NCI-H146 treated with DMSO at 0.1 percent for 48 hours (cell line): ENCODE results near the gene GNAI2.
"Not testable (repeated sequence)": the region's sequence is repeated elsewhere in the genome, so short reads cannot be mapped to it uniquely, and the experiment has no call there.

Experiments used
- DNase-seq: peaks from one replicate; lab custom pipeline; 2025; ENCODE audit not compliant: unreplicated experiment; lab: John Stamatoyannopoulos, UW

GNAI2 gene

DNA sequence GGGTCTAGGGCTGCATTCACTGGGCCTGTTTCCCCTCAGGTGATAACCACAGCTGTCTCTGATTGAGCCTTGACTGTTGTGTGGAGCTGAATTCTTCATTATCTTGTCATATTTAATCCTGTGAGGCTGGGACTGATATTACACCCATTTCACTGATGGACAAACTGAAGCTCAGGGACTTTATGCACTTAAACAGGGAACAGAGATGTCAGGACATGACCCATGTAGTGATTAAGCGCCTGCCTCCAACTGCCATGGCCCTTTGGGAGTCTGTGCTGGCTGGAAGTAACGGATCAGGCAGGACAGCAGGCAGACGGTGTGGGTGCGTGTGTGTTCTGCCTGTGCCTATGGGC, 7.5 kb downstream of the GNAI2 start:
- DNase-seq = no peak

DNA sequence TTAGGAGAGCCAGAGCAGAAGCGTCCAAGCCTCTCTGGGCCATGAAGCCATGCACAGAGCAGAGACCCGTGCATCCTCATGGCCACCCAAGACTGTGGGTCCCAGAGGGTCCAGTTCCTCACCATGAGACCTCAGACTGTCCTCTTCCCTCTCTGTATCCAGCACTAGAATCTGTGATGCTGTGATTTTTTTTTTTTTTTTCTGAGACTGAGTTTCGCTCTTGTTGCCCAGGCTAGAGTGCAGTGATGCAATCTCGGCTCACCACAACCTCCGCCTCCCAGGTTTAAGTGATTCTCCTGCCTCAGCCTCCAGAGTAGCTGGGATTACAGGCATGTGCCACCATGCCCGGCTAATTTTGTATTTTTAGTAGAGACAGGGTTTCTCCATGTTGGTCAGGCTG, 8.8 kb downstream of the GNAI2 start:
- not testable (repeated sequence) for DNase-seq

DNA sequence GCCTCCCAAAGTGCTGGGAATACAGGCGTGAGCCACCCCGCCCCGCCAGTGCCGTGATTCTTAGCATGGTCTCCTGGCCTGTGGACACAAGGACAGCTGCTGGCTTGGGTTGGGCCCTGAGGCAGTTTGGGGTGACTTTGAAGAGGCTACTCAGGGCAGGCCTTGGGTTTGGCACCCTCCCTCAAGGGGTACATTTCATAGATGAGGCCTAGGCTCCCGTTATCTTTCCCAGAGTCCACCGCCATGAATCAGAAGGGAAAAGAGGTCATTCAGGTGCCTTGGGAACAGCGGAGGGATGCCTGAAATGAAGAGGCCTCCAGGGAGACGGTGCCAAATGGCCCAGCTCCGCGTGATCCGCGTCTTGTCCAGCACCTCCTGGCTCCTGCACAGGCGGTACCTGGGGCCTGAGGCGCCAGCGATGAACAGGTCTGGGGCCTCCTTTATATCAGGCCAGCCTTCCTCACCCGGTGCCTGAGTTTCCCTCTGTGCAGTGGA, 9.3 kb downstream of the GNAI2 start:
- no peak for DNase-seq

DNA sequence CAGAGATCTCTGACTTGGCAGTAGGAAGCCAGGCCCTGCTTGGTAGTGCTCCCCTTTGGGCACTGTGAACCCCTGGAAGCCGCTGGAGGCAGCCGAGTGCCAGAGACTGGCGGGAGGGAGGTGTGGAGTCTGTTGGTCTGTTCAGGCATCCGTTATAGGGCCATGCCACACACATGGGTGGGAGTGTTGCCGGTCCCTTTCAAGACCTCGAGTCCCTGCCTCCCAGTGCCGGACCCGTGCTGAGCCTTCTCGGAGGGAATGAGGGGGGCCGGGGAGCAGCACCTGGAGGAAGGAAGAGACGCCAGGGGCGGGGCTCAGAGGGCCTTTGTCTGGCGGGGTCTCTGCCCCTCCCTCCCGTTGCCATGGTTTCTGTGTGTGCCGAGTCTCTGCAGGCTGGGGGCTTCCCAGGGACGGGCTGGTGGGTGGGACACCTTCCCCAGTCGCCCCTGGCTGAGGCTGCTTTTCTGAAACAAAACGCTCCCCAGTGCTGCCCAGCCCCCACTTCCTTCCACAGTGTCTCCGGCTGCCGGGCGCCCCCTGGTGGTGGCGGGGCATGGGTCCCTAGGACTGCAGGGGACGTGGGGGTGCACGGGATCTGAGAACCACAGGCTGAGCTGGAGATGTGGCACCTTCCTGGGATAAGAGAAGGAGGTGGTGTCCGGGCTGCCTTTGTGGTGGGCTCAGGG, 10.0 kb downstream of the GNAI2 start:
- peak; percentile 51 for DNase-seq

DNA sequence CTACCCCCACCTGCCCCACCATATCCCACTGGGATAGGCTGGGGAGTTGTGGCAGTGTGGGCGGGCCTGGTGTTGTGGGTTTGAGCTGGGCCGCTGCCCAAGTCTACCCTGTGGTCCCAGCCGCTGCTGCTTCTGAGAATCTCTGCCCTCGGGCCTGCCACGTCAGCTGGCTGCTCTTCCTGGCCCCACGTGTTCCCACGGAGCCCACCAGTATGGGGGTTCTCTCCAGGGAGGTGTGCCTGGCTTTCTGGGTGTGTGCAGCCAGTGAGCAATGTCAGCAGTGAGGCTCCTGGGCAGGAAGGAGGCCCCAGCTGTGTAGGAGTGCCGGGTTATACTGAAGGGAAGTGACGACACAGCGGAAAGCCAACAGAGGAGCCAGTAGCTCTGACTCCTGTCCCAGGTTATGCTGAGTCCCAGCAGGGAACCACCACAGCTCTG, 10.5 kb downstream of the GNAI2 start:
- no peak for DNase-seq

DNA sequence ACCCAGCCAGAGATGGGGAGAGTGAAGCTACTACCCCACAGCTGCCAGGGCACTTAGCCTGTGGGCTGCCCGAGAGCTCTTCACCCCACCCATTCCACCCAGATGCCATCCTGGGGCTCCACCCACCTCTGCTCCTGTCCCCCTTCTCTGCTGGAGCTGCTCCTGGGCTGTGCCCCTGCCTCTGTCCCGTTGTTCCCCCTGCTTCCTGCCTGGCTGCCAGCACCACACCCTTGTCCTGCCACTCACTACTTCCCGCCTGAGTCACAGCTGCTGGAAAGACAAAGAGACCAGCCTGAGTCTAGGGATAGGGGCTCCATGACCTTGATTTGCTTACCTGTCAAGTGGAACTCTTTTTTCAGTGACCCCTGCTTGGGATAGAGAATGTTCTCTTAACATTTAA, 12.4 kb downstream of the GNAI2 start:
- no peak for DNase-seq

DNA sequence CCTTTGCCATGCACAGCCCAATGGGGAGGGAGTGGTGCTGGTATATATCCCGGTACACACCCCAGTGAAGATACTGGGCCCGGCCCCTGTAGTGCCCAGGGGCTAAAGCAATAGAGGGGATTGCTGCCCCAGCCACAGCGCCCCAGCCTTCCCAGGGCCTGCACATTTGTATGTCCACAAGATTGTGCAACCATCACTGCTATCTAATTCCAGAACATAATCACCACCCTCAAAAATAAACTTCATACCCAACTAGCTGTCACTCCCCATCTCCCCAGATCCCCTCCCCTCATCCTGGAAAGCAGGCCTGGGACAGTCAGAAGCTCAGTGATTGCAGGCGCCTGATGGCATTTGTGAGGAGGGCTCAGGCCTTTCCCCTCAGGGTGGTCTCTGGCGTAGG, 13.5 kb downstream of the GNAI2 start:
- no peak for DNase-seq

DNA sequence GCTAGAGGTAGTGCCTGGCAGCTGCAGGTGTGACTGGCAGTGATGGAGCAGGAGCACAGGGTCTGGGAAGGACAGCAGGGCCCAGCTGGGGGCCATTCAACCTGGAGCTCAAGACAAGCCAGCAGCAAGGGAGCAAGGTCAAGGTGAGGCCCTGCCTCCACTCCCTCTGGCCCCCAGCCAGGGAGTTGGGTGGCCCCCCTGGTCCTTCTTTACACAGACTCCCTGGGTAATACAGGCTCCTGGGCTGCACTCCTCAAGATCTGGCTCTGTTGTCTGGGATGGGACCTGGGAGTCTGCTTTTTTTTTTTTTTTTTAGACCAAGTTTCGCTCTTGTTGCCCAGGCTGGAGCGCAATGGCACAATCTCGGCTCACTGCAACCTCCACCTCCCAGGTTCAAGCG, 14.5 kb downstream of the GNAI2 start:
- no peak for DNase-seq

DNA sequence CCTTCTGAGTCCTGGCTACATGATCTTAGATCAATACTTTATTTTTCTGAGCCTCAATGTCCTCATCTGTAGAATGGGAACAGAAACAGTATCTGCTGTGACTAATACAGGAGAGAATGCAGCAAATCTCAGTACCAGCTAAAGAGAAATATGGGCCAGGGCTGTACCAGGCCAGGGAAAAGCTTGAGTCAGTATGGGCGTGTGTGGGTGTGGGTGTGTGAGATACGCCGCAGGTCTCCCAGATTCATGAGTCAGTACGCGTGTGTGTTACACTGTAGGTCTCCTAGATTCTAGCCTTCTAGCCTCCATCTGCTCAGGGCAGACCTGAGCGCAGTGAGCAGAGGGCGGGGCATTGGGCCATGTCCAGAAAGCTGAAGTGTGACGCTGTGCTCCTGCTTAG, 15.2 kb downstream of the GNAI2 start:
- DNase-seq = no peak

DNA sequence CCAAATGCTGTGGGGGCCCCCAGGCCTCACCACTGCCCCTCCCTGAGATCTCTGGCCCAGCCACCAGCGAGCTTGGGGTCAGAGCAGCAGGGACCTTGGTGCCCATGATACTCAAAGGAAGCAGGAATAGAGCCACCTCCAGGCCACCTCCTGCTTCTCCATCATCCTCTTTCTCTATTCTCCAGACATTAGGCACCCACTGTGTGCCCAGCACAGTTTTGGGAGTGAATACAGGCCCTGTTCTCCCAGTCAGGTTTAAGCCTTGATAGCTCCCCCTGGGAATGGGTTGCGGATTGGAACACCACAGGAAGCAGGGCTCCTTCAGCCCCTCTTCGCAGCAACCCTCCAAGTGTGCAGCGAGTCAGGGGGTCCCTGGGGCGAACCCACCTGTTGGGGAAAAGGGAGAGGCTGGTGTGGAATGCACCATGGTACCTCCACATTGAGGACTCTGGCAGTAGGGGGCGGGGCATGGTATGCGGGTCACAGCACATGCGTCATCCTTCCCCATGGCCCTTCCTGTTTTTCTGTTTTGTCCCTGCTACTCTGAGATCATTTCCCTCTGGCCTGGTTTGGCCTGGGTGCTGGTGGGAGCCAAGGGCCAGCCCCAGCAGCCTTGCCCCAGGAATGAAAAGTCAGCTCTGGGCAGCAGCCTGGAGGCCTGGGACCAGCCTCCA, 18.7 kb downstream of the GNAI2 start:
- DNase-seq = no peak

DNA sequence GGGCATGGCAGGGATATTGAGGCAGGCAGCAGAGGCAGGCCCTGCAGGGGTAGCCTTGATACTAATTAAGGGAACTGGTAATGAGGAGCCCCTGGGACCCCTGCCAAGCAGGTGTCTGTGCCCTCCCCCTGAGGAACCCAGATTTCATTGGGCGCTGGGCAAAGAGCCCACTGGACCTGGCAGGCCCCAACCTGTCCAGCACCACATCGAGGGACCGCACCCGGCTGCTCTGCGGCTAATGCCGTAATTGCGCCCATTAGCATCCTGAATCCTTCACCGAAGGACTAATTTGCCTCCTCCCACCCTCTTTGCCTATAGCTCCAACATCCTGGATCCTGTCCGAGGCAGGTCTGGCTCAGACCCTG, 19.2 kb downstream of the GNAI2 start:
- no peak for DNase-seq

DNA sequence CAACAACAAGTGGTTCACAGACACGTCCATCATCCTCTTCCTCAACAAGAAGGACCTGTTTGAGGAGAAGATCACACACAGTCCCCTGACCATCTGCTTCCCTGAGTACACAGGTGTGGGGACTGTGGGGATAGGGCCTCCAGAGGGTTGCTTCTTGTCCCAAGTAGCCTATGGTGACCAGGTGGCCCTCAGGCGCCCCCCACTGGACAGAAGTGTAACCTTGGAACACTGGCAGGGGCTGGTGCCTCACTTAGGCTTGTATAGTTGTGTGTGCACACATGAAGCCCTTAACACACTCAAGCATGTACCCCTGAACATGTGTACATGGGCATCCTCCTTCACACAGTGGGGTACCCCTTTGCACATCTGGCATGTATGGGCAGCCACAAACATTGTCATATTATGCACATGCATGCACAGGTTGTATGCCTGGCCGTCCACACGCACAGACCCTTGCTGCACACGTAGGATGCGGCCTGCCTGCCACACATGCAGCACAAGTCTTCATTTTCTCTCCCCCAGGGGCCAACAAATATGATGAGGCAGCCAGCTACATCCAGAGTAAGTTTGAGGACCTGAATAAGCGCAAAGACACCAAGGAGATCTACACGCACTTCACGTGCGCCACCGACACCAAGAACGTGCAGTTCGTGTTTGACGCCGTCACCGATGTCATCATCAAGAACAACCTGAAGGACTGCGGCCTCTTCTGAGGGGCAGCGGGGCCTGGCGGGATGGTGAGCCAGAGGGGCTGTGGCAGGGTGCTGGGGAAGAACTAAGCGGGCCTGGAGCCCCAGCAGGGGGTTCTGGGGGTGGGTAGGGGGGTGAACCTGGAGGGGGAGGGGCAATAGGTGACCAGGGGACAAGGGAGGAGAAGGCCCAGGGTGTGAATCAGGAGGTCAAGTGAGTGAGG, 21.2 kb downstream of the GNAI2 start:
- no peak for DNase-seq

DNA sequence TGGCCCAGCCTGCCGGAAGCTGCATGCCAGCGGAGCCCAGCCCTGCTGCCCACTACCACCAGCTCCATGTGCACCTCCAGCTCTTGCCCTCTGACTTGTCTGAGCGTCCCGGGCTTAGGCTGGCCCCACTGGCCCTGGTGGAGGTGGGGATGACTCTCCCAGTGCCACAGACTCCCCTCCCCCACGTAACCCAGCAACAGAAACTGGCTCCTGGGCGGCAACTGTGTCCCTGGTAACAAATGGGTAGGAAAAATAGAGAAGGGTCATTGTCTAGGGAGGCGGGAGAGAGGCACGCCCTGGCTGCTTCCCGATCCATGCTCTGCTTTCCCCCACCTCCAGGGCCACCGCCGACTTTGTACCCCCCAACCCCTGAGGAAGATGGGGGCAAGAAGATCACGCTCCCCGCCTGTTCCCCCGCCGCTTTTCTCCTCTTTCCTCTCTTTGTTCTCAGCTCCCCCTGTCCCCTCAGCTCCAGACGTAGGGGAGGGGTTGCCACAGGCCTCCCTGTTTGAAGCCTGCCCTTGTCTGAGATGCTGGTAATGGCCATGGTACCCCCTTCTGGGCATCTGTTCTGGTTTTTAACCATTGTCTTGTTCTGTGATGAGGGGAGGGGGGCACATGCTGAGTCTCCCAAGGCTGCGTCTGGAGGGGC, 22.2 kb downstream of the GNAI2 start:
- DNase-seq = no peak

DNA sequence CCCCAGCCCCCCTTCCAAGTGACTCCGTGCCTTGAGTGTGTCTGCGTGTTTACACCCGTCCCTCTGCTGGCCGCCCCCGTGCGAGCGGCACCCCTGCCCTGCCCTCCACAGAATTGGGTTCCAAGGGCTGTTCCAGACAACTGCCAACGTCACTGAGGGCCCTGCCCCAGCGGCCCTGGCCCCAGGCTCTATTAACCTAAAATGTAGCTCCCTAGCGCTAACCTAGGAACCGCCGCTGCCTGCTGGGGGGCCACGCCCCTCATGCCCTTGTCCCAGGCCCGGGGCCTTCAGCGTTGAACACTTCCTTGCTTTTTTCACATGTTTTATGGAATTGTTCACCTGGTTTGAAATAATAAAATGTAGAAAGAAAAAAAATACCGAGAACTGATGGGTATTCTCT, 23.0 kb downstream of the GNAI2 start:
- DNase-seq = no peak

DNA sequence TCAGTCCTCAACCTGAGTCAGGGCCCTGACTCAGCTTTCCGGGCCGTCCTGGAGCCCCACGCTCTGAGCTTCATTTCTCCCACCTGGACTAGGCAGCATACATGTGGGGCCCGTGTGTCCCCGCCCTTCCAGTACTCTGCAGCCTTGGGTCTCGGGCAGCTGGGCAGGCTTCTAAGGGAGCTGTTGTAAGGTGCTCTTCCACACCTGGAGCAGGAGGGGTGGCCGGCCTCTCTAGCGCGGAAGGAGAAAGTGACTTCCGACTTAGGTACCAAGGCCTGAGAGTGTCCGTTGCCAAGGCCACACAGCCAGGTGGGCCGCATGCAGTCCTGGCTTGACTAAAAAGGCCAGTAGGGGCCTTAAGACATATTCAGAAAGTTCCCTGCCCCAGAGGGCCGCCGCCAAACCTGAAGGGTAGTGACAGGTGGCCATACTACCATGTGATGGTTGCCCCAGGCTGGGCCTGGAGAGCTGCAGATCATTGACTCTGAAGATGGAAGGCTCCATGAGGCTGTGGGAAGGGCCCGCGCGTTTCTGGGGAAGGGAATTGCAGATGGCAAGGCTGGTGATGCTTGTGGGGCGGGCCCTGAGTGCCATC, 23.5 kb downstream of the GNAI2 start:
- no peak for DNase-seq

DNA sequence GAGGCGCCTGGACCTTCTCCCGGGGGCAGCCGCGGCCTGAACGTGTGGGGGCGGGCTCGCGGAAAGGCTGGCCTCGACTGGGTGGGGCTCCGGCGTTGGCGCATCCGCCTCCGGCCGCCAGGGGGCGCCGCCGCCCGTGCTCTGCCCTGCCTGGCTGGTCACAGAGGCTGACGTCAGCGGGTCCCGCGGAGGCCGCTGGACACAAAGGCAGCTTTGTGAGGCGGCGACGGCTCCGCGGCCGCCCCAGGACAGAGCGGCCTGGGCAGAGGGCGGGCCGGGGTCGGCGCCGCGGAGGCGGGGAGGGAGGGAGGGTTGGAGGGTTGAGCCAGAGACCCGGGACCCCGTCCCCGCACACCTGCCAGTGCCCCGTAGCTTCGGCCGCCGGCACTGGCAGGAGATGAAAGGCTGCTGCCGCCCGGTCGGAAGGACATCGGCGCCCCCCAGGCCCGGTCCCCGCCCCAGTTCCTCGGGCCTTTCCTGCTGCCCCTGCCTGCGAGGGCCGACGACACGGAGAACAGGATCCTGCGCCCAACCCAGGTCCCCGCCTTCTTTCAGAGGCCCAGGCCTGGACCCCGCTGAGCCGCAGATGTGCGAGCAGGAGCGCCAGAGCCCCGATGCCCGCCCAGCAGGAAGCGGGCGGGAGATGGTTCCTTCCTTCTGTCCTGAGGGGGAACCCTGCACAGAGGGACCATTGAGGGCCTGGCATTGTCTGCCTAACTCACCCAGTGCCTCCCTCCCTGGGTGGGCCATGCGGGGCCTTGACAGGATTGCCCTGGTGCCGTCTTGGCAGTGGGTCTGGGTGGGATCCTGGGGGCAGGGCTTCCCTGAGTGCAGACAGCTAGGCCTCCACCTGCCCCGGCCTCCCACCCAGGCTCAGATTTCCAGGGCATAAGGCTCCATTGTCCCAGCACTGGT, 24.3 kb downstream of the GNAI2 start:
- peak; percentile 39 for DNase-seq

DNA sequence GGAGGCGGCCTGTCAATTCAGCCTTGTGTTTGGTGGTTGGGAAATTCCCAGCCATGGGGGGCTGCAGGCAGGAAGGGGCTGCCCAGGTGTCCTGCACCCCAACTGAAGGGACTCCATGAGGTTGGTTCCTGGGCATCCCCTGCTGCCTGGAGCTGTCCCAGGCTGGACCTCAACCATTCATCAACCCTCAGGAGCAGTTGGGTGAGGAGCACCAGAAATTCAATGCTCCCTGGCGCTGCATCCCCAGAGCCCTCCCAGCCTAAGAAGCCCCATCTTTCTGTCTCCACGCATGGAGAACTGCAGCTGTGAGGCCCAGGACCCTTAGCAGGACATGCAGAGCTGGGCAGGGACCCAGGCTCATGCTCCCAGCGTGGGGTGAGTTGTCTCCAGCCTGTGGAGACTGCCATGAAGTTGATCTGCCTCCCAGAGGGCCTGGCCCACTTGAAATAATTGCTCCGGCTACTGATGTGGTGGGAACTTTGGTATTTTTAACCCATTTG, 25.0 kb downstream of the GNAI2 start:
- no peak for DNase-seq

DNA sequence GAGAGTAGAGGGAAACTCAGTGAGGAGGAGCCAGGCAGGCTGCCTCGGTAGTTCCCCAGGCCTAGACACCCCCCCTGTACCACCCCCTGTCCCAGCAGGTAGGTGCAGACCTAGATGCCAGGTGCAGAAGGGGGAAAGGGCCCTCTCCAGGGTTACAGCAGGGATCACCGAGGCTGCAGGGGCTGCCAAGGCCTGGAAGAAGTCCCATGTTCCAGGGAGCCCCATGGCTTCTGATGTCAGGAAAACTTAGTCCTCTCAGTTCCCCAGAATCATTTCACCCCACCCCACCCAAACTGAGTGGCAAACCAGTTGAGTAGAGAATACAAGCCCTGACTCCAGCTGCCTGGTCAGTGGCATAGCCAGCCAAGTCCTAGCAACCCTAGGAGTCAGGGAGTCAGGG, 25.5 kb downstream of the GNAI2 start:
- DNase-seq = no peak

DNA sequence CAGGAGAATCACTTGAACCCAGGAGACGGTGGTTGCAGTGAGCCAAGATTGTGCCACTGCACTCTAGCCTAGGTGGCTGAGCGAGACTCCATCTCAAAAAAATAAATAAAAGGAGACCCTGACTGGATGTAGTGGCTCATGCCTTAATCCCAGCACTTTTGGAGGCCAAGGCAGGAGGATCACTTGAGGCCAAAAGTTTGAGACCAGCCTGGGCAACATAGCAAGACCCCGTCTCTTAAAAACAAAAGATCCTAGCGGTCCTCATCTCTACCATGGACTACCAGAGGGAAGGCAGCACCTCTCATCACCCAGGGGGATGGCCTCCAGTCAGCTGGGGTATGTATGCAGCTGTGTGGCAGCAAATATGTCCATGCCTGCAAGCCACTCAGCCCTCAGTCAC, 26.2 kb downstream of the GNAI2 start:
- DNase-seq = not testable (repeated sequence)

DNA sequence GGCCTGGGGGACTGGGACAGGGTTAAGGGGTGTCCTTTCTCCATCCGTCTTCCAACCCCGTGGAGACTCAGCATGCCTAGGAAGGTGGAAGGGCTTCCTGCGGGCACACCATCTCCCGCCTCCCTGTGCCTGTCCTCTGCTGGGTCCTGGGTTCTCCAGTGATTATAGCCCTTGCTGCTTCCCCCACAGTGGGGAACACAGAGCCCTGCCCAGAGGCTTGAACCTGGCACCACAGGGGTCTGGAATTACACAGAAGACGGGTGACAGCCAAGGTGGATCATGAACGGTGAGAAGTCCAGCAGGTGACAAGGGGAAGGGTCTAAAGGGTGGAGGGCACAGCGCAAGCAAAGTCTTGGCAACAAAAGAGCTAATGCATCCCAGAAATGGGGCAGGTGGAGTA, 26.8 kb downstream of the GNAI2 start:
- no peak for DNase-seq
